Upper lobe of right lung (tissue), 1 donor: ENCODE data around the gene C19orf25. TPM values are rescaled to one million over a fixed set of nuclear protein-coding genes. Genes with fewer than 3 reads are reported as not detected.

Experiments
- ATAC-seq: fragments of 200-7000 bp; cut with Tn5 transposase; one replicate; pipeline ENCODE4 v1.9.1; 2020; ENCODE audit warnings: mild to moderate bottlenecking, moderate library complexity
- DNase-seq: peaks from one replicate; pipeline ENCODE4 v3.0.0-alpha.2; 2020
- H3K27ac ChIP-seq: fragments of 200-600 bp; one replicate; pipeline ENCODE4 v1.8.0; 2022
- H3K27me3 ChIP-seq: fragments of 200-600 bp; one replicate; pipeline ENCODE4 v1.8.0; 2022; ENCODE audit warnings: mild to moderate bottlenecking
- H3K36me3 ChIP-seq: fragments of 200-600 bp; one replicate; pipeline ENCODE4 v1.8.0; 2022
- H3K4me1 ChIP-seq: fragments of 200-600 bp; one replicate; pipeline ENCODE4 v1.8.0; 2022
- H3K4me3 ChIP-seq: fragments of 200-600 bp; one replicate; pipeline ENCODE4 v1.8.0; 2022; ENCODE audit warnings: mild to moderate bottlenecking
- H3K9me3 ChIP-seq: fragments of 200-600 bp; one replicate; pipeline ENCODE4 v1.8.0; 2022
- CTCF ChIP-seq: fragments of 200-600 bp; IDR thresholded peaks from one replicate; pipeline ENCODE4 v1.8.0; 2022; ENCODE audit warnings: antibody characterized with exemption
- intact Hi-C: fragments of 100-400 bp; cut with DNase I; formaldehyde crosslinking; loops from one replicate; pipeline ENCODE4 v1.11.0; 2022
- total RNA-seq: library from RNA; stranded (reverse); fragmentation: NEBNext Ultra II Directional; extraction: Animal tissue kit (Norgen Biotek cat#: 25700); gene quantifications from one replicate; pipeline ENCODE4 v1.2.1, GENCODE V29; 2021
- donor health status: DM: no; HTN: yes; CAD: no; lungs with severe emphysema.

Gene C19orf25
- total RNA-seq, 1 donor from 2014 or later, result 26.3 TPM

DNA sequence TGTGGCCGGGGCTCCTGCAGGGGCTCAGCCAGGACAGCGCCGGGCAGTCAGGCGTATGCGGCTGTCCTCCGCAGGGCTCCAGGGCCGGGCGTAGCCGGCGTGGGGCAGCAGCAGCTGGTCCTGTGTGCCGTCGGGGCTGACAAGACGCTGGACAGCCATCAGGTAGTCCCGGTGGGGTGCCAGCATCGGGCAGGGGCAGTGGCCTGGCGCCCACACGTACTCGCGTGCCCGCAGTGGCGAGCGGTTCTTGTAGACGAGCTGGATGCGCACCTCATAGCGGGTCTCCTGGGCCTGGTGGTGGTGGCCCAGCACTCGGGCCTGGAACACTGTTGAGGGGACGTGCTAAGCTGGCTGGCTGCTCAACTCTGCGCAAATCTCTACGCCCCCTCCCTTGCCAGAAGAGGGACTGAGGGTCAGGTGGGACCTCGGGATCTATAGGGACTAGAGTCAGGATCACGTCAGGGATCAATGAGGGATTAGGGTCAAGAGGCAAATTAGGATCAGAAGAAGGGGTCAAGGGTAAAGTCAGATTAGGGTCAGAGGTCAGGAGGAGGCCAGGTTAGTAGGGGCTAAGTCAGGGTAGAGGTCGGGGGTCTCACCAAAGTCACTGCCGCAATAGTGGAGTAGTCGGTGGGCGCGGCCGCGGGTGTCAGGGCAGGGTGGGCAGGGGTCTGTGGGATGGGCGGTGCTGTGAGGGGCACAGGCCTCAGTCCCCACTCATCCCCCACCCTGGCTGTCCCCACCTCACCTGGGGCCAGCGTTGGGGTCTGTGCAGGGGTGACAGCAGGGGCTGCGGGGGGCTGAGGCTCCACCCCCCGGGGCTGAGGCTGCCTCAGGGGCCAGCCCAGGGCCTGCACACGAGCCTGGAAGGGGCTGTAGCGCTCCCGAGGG is 27.2 kb upstream of the C19orf25 start:
- no peak for TF ChIP-seq CTCF
- H3K4me3 ChIP-seq, result no peak overlapping the region

GRCh38 chr19:1505012-1505411 is 26.0 kb upstream of the C19orf25 start:
- H3K4me1 ChIP-seq, result peaks cover 7% of the 10 kb centered on the region

More for the DNA sequence above, 27.2 kb upstream of the C19orf25 start:
- intact Hi-C loops, result no loop called here
- H3K9me3 ChIP-seq, result no peaks in the 10 kb centered on the region
- H3K36me3 ChIP-seq, result no peaks in the 10 kb centered on the region
- H3K4me1 ChIP-seq, result peaks cover 7% of the 10 kb centered on the region
- no peak for ATAC-seq
- H3K27me3 ChIP-seq, result peaks cover 34% of the 10 kb centered on the region
- H3K27ac ChIP-seq, result no peak overlapping the region
- DNase-seq, result no peak

GRCh38 chr19:1503925-1504773 is 25.1 kb upstream of the C19orf25 start:
- no peak for TF ChIP-seq CTCF
- DNase-seq, result no peak
- intact Hi-C loops, result no loop called here
- Histone ChIP-seq H3K27me3 (peaks cover 26% of the 10 kb centered on the region), H3K4me1 (peaks cover 7% of the 10 kb centered on the region), H3K27ac (no peak overlapping the region), H3K4me3 (no peak overlapping the region), H3K9me3 (no peaks in the 10 kb centered on the region), H3K36me3 (no peaks in the 10 kb centered on the region)
- ATAC-seq, result no peak

More at GRCh38 chr19:1505012-1505411, 26.0 kb upstream of the C19orf25 start:
- Histone ChIP-seq H3K27me3 (peaks cover 26% of the 10 kb centered on the region), H3K4me3 (no peak overlapping the region), H3K9me3 (no peaks in the 10 kb centered on the region), H3K36me3 (no peaks in the 10 kb centered on the region), H3K27ac (no peak overlapping the region)
- intact Hi-C loops, result no loop called here
- no peak for DNase-seq
- no peak for ATAC-seq
- TF ChIP-seq CTCF, result no peak

- H3K36me3 ChIP-seq, result no peaks in the 10 kb centered on the region
- no peaks in the 10 kb centered on the region for H3K9me3 ChIP-seq
- DNase-seq, result peak; percentile 82
- no peak overlapping the region for H3K27ac ChIP-seq
- H3K27me3 ChIP-seq, result peaks cover 26% of the 10 kb centered on the region
- ATAC-seq, result peak; percentile 45
- no peak overlapping the region for H3K4me3 ChIP-seq
- intact Hi-C loops, result no loop called here
- peak; percentile 71 for TF ChIP-seq CTCF
- peaks cover 7% of the 10 kb centered on the region for H3K4me1 ChIP-seq
Measured at GRCh38 chr19:1503089-1503924, 24.3 kb upstream of the C19orf25 start.

DNA sequence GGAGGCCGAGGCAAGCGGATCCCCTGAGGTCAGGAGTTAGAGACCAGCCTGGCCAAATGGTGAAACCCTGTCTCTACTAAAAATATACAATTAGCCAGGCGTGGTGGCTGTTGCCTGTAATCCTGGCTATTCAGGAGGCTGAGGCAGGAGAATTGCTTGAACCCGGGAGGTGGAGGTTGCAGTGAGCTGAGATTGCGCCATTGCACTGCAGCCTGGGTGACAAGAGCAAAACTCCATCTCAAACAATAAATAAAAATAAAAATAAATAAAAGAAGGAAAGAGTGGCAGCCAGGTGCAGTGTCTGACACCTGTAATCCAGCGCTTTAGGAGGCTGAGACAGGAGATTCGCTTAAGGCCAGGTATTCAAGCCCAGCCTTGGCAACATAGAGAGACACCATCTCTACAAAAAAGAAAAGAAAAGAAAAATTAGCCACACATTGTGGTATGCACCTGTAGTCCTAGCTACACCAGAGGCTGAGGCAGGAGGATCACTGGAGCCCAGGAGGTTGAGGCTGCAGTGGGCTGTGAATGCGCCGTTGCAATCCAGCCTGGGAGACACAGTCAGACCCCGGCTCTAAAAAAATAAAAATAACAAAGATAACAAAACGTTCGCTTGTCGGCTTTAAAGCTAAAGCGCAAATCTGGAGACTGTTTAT is 23.5 kb upstream of the C19orf25 start:
- H3K4me1 ChIP-seq, result peaks cover 7% of the 10 kb centered on the region
- H3K27me3 ChIP-seq, result peaks cover 33% of the 10 kb centered on the region
- DNase-seq (no peak), ATAC-seq (no peak)
- no peak overlapping the region for H3K4me3 ChIP-seq
- H3K36me3 ChIP-seq, result no peaks in the 10 kb centered on the region
- no peak for TF ChIP-seq CTCF
- no peaks in the 10 kb centered on the region for H3K9me3 ChIP-seq
- H3K27ac ChIP-seq, result no peak overlapping the region
- intact Hi-C loops, result no loop called here
